Measurements from ENCODE around the gene NREP.

DNA sequence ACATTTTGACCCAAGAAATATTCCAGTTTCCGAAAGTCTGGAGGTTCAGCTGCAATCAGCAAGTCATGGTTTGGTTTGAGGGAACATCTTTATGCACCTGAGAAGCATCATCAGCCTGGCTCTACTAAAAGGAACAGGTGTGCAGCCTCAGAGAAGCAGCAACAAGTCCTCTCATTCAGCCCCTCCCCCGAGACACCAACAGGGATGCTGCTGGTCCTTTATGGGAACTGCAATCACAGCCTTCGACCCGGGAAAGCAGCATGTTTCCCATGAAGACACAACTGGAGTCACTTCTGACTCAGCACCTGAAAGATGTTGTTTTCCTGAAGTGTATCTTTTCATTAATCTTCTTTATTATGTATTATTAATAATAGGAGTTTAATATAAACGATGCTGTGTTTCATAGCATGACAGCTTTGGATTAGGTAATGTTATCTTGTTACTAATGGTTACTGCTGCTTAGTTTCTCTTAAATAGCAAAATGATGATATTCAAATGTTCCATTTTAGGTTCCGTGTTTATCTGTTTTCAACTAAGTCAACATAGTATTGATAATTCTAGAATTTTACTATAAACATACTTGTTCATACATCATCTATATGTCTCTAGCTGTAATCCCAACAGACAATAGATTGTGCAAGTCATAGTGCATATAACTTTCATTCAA is 15.6 kb upstream of the NREP start:
- TF ChIP-seq YY1 (IDR thresholded peaks at IDR 0.05; ENCODE audit: insufficient read depth, insufficient read length) (no peak), SUZ12 (IDR thresholded peaks at IDR 0.05; ENCODE audit: extremely low read depth, insufficient read depth, insufficient read length) (no peak), ZNF274 (IDR thresholded peaks at IDR 0.05; ENCODE audit: low read depth, low read length) (no peak)
